ENCODE measurements around the gene ULK2.

- TF ChIP-seq ZNF384 (IDR thresholded peaks at IDR 0.05) = no peak
- TF ChIP-seq FOXK2 (IDR thresholded peaks at IDR 0.05) = no peak
- TF ChIP-seq NFRKB (IDR thresholded peaks at IDR 0.05) = no peak
- no peak for TF ChIP-seq FOXM1 (IDR thresholded peaks at IDR 0.05; ENCODE audit: borderline replicate concordance)
- TF ChIP-seq SP1 (IDR thresholded peaks at IDR 0.05) = no peak
- no peak for TF ChIP-seq ARNT (IDR thresholded peaks at IDR 0.05)
- no peak for TF ChIP-seq SUZ12 (IDR thresholded peaks at IDR 0.05)
- TF ChIP-seq L3MBTL2 (conservative IDR thresholded peaks at IDR 0.05) = no peak
- TF ChIP-seq TARDBP (IDR thresholded peaks at IDR 0.05) = no peak
- TF ChIP-seq HDGF (IDR thresholded peaks at IDR 0.05; ENCODE audit: borderline replicate concordance) = no peak
- TF ChIP-seq ELF4 (IDR thresholded peaks at IDR 0.05) = no peak
- TF ChIP-seq LEF1 (IDR thresholded peaks at IDR 0.05; ENCODE audit: borderline replicate concordance) = no peak
- TF ChIP-seq BHLHE40 (IDR thresholded peaks at IDR 0.05; ENCODE audit: borderline replicate concordance) = no peak
Observed at GRCh38 chr17:19897090-19897837, 29.5 kb upstream of the ULK2 start.

Data from HEK293T (cell line).